K562 (cell line): ENCODE data around the gene ECHDC3. TPM values are rescaled to one million over a fixed set of nuclear protein-coding genes. Genes with fewer than 3 reads are reported as not detected.
A peak's percentile ranks its signal among the peaks of the same experiment; 100 is the strongest.

Source experiments
- ATAC-seq: fragments of 200-7000 bp; cut with Tn5 transposase; 3 replicates; pipeline ENCODE4 v1.9.1; 2020; ENCODE audit warnings: moderate library complexity
- BruUV-seq: library from RNA; stranded (reverse); fragments of 400-500 nt; replicated peaks from 2 replicates; lab custom pipeline; 2021; lab: Mats Ljungman, UMichigan
- CTCF ChIA-PET: fragments of 300-600 bp; formaldehyde crosslinking; extraction: SDS; loops from one replicate; lab custom pipeline; 2021; ENCODE audit warnings: low intra/inter-chr PET ratio; lab: Yijun Ruan, JAX
- POLR2A ChIA-PET: fragments of 300-600, 350-650 bp; sonication (Branson Sonifier 250); formaldehyde crosslinking; extraction: SDS; loops from one replicate; lab custom pipeline; 2021; ENCODE audit warnings: antibody characterized with exemption, inconsistent platforms; lab: Yijun Ruan, JAX
- DNase-seq, 4 experiments: peaks; one replicate each; pipeline versions ENCODE4 v3.0.0 to v3.0.0-alpha.2; 2011 to 2018; ENCODE audit warnings: low spot score in 3 of 4, mixed read lengths in 3 of 4; ENCODE audit errors: extremely low read depth in 1 of 4
- FAIRE-seq: peaks from 2 replicates; lab custom pipeline; 2011; peaks lifted over from hg19 to GRCh38; lab: Jason Lieb, UNC
- H2AFZ ChIP-seq: 2 replicates; pipeline ENCODE4 v1.6.0; 2011; ENCODE audit warnings: low read depth, low read length, control low read depth, inconsistent platforms
- H3K27ac ChIP-seq: fragments of 200-600 bp; 3 replicates; pipeline ENCODE4 v1.8.0; 2011; ENCODE audit warnings: low read depth, mild to moderate bottlenecking, control low read depth, inconsistent platforms, low read length, moderate library complexity, mixed read lengths; ENCODE audit errors: extremely low read depth
- H3K27me3 ChIP-seq, 2 experiments: fragments of 300-600 bp in 1 of 2; 2 replicates in 1 of 2; 3 replicates in 1 of 2; pipeline versions ENCODE4 v1.6.0 to v1.8.0; 2011; ENCODE audit warnings: inconsistent platforms in 2 of 2, low read length in 2 of 2, mild to moderate bottlenecking in 1 of 2, mixed read lengths in 1 of 2, moderate library complexity in 1 of 2; ENCODE audit not compliant: control insufficient read depth in 2 of 2, insufficient read depth in 2 of 2
- H3K36me3 ChIP-seq: fragments of 300-600 bp; 3 replicates; pipeline ENCODE4 v1.8.0; 2011; ENCODE audit warnings: mild to moderate bottlenecking, low read length, inconsistent platforms; ENCODE audit not compliant: control insufficient read depth, insufficient read depth
- H3K4me1 ChIP-seq, 2 experiments: fragments of 200-600 bp in 1 of 2; replicated peaks in 1 of 2; 2 replicates in 1 of 2; 3 replicates in 1 of 2; pipeline versions ENCODE4 v1.5.1 to v1.8.0; 2011; ENCODE audit warnings: inconsistent platforms in 2 of 2, low read length in 2 of 2, mild to moderate bottlenecking in 1 of 2, mixed read lengths in 1 of 2, moderate library complexity in 1 of 2; ENCODE audit not compliant: control insufficient read depth in 2 of 2, insufficient read depth in 2 of 2
- H3K4me2 ChIP-seq: 2 replicates; pipeline ENCODE4 v1.6.1; 2011; ENCODE audit warnings: low read length, control low read depth, inconsistent platforms, mixed read lengths; ENCODE audit not compliant: insufficient read depth
- H3K4me3 ChIP-seq: fragments of 200-600 bp; sonication (generic), shearing (Covaris generic); 2 replicates; pipeline ENCODE4 v1.5.1; 2016; ENCODE audit warnings: control low read depth, inconsistent platforms
- H3K79me2 ChIP-seq: fragments of 200-600 bp; 3 replicates; pipeline ENCODE4 v1.8.0; 2011; ENCODE audit warnings: low read length, inconsistent platforms; ENCODE audit not compliant: control insufficient read depth, insufficient read depth
- H3K9ac ChIP-seq, 2 experiments: 2 replicates each; pipeline versions ENCODE4 v1.6.0 to v1.6.1; 2011; ENCODE audit warnings: low read depth in 2 of 2, low read length in 2 of 2, control low read depth in 1 of 2, inconsistent platforms in 1 of 2, mild to moderate bottlenecking in 1 of 2, mixed read lengths in 1 of 2; ENCODE audit not compliant: insufficient read depth in 1 of 2
- H3K9me1 ChIP-seq: one replicate; pipeline ENCODE4 v1.6.0; 2011; ENCODE audit warnings: inconsistent platforms, mild to moderate bottlenecking, low read length, moderate library complexity; ENCODE audit not compliant: control insufficient read depth, insufficient read depth
- H3K9me3 ChIP-seq: replicated peaks from 2 replicates; pipeline ENCODE4 v1.5.1; 2011; ENCODE audit warnings: low read depth, low read length, inconsistent platforms; ENCODE audit not compliant: control insufficient read depth, insufficient read depth
- H4K20me1 ChIP-seq: replicated peaks from 2 replicates; pipeline ENCODE4 v1.6.1; 2011; ENCODE audit warnings: low read length, inconsistent platforms, mixed read lengths; ENCODE audit not compliant: control insufficient read depth, insufficient read depth
- POLR2G ChIP-seq: fragments of 200-400 bp; formaldehyde crosslinking; IDR thresholded peaks from 2 replicates; pipeline ENCODE4 v1.6.1; 2017; ENCODE audit warnings: low read depth, mild to moderate bottlenecking, antibody characterized with exemption, low read length, moderate library complexity
- WGBS: fragments of 100-300 bp; shearing (Covaris generic); methylation state at CpG from one replicate; pipeline ENCODE4 v1.1.6; 2016; ENCODE audit warnings: low coverage, mixed read lengths; ENCODE audit not compliant: insufficient coverage; ENCODE audit errors: missing lambda C conversion rate; 5-methylcytosine and 5-hydroxymethylcytosine counted together
- in situ Hi-C: fragments of 300-500 bp; cut with MboI; formaldehyde crosslinking; loops from 4 replicates; pipeline ENCODE4 v1.15.0; 2018; ENCODE audit warnings: inconsistent platforms, mixed read lengths
- intact Hi-C: fragments of 100-400 bp; cut with micrococcal nuclease; formaldehyde crosslinking; loops from 2 replicates; pipeline ENCODE4 v1.14.2; 2022
- polyA plus RNA-seq, 8 experiments: library from polyadenylated mRNA; depleted of rRNA in 4 of 8; stranded (reverse) in 5 of 8; unstranded in 3 of 8; fragments of >200 nt; fragmentation: Nextera tagmentation in 2 of 8; fragmentation: Illumina TruSeq in 1 of 8; extraction: Ambion mirVana in 2 of 8; extraction: Trizol in 1 of 8; gene quantifications; 2 replicates each; pipeline versions ENCODE4 v1.2.1 to v1.2.3, GENCODE V29; 2011 to 2014; ENCODE audit warnings: inconsistent platforms in 1 of 8, missing spikeins in 1 of 8
- total RNA-seq, 7 experiments: library from RNA; depleted of rRNA in 6 of 7; stranded (reverse); fragments of >200 nt in 6 of 7; fragmentation: Illumina TruSeq in 2 of 7; extraction: Trizol in 2 of 7; gene quantifications; 2 replicates each; pipeline versions ENCODE4 v1.2.1 to v1.2.3, GENCODE V29; 2011 to 2021; ENCODE audit warnings: low replicate concordance in 1 of 7
- TF ChIP-seq, protein P1 (sequence below): fragments of 450-650 bp; IDR thresholded peaks from 2 replicates; pipeline ENCODE4 v1.6.1; 2018; ENCODE audit warnings: mild to moderate bottlenecking, low read depth; ENCODE audit not compliant: partially characterized antibody

The ECHDC3 gene
- total and polyA plus RNA-seq, 9 of the 15 experiments (the other 6 are each of a cell fraction or from before 2014, with no cell fraction given): 0.53 to 21.9 (median 15.7) TPM

DNA sequence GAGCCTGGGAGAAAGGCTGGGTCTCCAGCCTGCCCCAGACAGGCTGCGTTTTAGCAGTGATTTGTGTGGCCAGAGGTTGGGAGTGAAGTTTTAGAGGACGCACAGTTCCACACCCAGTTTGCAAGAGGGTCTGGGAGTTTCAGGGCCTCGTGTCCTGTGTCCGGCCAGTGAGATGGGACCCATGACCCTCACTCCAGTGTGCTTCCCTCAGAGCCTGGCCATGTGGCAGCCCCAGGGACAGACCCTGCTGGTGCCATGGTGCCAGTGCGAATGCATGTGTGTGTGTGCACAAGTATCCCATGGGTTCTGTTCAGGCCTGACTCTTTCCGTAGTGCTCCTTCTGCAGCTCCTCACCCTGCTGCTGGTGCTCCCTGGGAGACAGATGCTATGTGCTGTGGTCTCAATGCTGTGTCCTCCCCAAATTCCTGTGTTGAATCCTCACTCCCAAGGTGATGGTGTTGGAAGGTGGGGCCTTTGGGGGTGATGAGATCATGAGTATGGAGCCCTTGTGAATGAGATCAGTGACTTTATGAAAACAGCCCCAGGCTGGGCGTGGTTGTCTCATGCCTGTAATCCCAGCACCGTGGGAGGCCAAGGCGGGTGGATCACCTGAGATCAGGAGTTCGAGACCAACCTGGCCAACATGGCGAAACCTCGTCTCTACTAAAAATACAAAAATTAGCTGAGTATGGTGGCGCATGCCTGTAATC is 16.5 kb downstream of the ECHDC3 start:
- H3K36me3 ChIP-seq: peaks cover 2% of the 10 kb centered on the region; the same call in 1 of the 3 replicates
- H4K20me1 ChIP-seq: peaks cover 12% of the 10 kb centered on the region; the same call in 1 of the 2 replicates
- CTCF ChIA-PET: interaction anchor here (0.6 to 2.8 kb wide), 2 partner anchors 242 to 331 kb away, joined by 3 to 47 read pairs; no protein-coding TSS in a partner anchor
- no peak overlapping the region for H3K27ac ChIP-seq
- DNase-seq (no peak), ATAC-seq (no peak), FAIRE-seq (no peak)
- no peaks in the 10 kb centered on the region for H3K27me3 ChIP-seq
- H3K4me2 ChIP-seq: no peak overlapping the region
- BruUV-seq: no TSS peak
- no peak overlapping the region for H3K9ac ChIP-seq
- intact Hi-C loops: loop anchor here (1.0 to 5.0 kb wide), 3 partner anchors 33 to 326 kb away; no protein-coding TSS in a partner anchor
- 80% methylated on average over 10 of the region's 13 CpGs for WGBS
- no peak overlapping the region for H2AFZ ChIP-seq
- peaks cover 7 to 8% of the 10 kb centered on the region in 2 experiments; a peak in 4 of 5 replicates for H3K4me1 ChIP-seq
- H3K79me2 ChIP-seq: no peaks in the 10 kb centered on the region
- H3K9me1 ChIP-seq: no peaks in the 10 kb centered on the region
- no peaks in the 10 kb centered on the region for H3K9me3 ChIP-seq
- peak; percentile 26; the same call in 1 of the 2 replicates for TF ChIP-seq POLR2G
- TF ChIP-seq, protein P1, sequence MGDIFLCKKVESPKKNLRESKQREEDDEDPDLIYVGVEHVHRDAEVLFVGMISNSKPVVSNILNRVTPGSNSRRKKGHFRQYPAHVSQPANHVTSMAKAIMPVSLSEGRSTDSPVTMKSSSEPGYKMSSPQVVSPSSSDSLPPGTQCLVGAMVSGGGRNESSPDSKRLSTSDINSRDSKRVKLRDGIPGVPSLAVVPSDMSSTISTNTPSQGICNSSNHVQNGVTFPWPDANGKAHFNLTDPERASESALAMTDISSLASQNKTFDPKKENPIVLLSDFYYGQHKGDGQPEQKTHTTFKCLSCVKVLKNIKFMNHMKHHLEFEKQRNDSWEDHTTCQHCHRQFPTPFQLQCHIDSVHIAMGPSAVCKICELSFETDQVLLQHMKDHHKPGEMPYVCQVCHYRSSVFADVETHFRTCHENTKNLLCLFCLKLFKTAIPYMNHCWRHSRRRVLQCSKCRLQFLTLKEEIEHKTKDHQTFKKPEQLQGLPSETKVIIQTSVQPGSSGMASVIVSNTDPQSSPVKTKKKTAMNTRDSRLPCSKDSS: no peak
- TF ChIP-seq, all 486 proteins: peak for 1
- in situ Hi-C loops: loop anchor here (5.0 to 25.0 kb wide), 3 partner anchors 241 to 846 kb away; no protein-coding TSS in a partner anchor
- no peak overlapping the region for H3K4me3 ChIP-seq
- POLR2A ChIA-PET: interaction anchor here (1.4 kb wide), 1 partner anchor 50 kb away, joined by 4 read pairs; no protein-coding TSS in a partner anchor
